HFFc6 (cell line): ENCODE data around the gene ARAF. TPM values are rescaled to one million over a fixed set of nuclear protein-coding genes. Genes with fewer than 3 reads are reported as not detected.

Experiments used
- DNase-seq: peaks from one replicate; pipeline ENCODE4 v3.0.0-alpha.2; 2018
- H3K27ac Mint-ChIP-seq: 2 replicates; pipeline ENCODE4 v1.8.0; 2020; ENCODE audit warnings: mild to moderate bottlenecking, mixed read lengths
- H3K27me3 Mint-ChIP-seq: 2 replicates; pipeline ENCODE4 v1.8.0; 2021; ENCODE audit warnings: mild to moderate bottlenecking, moderate library complexity, mixed read lengths; ENCODE audit not compliant: insufficient read depth
- H3K36me3 Mint-ChIP-seq: 2 replicates; pipeline ENCODE4 v1.8.0; 2021; ENCODE audit warnings: low read depth, mixed read lengths
- H3K4me1 Mint-ChIP-seq: 2 replicates; pipeline ENCODE4 v1.8.0; 2020; ENCODE audit warnings: low read depth, mixed read lengths
- H3K4me3 Mint-ChIP-seq: 2 replicates; pipeline ENCODE4 v1.8.0; 2020; ENCODE audit warnings: mild to moderate bottlenecking, moderate library complexity, mixed read lengths
- H3K9me3 Mint-ChIP-seq: 2 replicates; pipeline ENCODE4 v1.8.0; 2020; ENCODE audit warnings: mild to moderate bottlenecking, mixed read lengths
- total RNA-seq, 6 experiments: library from RNA; stranded (reverse); fragmentation: NEBNext Ultra II Directional; extraction: Animal tissue kit (Norgen Biotek cat#: 25700); gene quantifications; 2 replicates in 1 of 6; 3 replicates in 5 of 6; pipeline ENCODE4 v1.2.3, GENCODE V29; 2021
- TF ChIP-seq, protein P1 (sequence below): fragments of 200-600 bp; sonication (generic); IDR thresholded peaks from 2 replicates; pipeline ENCODE4 v1.5.0; 2021; ENCODE audit warnings: antibody characterized with exemption, mild to moderate bottlenecking

ARAF gene
- total RNA-seq, 6 experiments from 2014 or later = 68.8 to 80.7 (median 75.3) TPM

DNA sequence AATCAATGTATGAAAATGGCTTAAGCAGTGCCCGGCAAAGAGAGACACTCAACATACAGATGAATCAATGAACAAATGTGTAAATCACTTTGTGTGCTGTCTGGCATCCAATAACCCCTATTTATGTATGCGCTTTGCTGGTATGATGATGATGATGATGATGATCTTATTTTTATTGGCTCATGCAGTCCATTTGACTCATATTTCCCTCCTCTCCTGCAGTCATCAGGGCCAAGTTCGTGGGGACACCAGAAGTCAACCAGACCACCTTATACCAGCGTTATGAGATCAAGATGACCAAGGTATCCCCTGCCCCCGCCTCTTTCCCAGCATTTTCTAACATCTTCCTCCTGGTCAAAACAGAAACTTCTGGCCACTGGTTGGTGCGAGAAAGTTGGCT is 23.7 kb downstream of the ARAF start:
- H3K9me3 Mint-ChIP-seq = no peaks in the 10 kb centered on the region
- TF ChIP-seq, protein P1, sequence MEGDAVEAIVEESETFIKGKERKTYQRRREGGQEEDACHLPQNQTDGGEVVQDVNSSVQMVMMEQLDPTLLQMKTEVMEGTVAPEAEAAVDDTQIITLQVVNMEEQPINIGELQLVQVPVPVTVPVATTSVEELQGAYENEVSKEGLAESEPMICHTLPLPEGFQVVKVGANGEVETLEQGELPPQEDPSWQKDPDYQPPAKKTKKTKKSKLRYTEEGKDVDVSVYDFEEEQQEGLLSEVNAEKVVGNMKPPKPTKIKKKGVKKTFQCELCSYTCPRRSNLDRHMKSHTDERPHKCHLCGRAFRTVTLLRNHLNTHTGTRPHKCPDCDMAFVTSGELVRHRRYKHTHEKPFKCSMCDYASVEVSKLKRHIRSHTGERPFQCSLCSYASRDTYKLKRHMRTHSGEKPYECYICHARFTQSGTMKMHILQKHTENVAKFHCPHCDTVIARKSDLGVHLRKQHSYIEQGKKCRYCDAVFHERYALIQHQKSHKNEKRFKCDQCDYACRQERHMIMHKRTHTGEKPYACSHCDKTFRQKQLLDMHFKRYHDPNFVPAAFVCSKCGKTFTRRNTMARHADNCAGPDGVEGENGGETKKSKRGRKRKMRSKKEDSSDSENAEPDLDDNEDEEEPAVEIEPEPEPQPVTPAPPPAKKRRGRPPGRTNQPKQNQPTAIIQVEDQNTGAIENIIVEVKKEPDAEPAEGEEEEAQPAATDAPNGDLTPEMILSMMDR = no peak
- peaks cover 4% of the 10 kb centered on the region for H3K27me3 Mint-ChIP-seq
- peaks cover 13% of the 10 kb centered on the region for H3K36me3 Mint-ChIP-seq
- peak overlapping the region; percentile 90 for H3K4me3 Mint-ChIP-seq
- H3K4me1 Mint-ChIP-seq = peaks cover 35% of the 10 kb centered on the region
- no peak overlapping the region for H3K27ac Mint-ChIP-seq
- no peak for DNase-seq

DNA sequence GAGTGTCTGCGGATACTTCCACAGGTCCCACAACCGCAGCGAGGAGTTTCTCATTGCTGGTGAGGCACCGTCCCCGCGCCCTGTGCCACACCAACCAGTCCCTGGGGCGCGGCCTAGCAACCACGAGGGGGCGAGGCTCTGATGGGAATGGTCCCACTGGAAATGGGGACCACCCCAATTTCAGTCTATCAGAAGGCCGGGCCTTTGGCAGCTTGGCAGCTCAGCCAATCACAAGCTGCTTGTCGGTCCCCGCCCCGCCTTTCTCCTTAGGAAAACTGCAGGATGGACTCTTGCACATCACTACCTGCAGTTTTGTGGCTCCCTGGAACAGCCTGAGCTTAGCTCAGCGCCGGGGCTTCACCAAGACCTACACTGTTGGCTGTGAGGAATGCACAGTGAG is 24.3 kb downstream of the ARAF start:
- no peak overlapping the region for H3K27ac Mint-ChIP-seq
- H3K36me3 Mint-ChIP-seq = peaks cover 13% of the 10 kb centered on the region
- peaks cover 7% of the 10 kb centered on the region for H3K27me3 Mint-ChIP-seq
- TF ChIP-seq, protein P1 = no peak
- H3K4me1 Mint-ChIP-seq = peaks cover 31% of the 10 kb centered on the region
- H3K9me3 Mint-ChIP-seq = no peaks in the 10 kb centered on the region
- DNase-seq = no peak
- no peak overlapping the region for H3K4me3 Mint-ChIP-seq

DNA sequence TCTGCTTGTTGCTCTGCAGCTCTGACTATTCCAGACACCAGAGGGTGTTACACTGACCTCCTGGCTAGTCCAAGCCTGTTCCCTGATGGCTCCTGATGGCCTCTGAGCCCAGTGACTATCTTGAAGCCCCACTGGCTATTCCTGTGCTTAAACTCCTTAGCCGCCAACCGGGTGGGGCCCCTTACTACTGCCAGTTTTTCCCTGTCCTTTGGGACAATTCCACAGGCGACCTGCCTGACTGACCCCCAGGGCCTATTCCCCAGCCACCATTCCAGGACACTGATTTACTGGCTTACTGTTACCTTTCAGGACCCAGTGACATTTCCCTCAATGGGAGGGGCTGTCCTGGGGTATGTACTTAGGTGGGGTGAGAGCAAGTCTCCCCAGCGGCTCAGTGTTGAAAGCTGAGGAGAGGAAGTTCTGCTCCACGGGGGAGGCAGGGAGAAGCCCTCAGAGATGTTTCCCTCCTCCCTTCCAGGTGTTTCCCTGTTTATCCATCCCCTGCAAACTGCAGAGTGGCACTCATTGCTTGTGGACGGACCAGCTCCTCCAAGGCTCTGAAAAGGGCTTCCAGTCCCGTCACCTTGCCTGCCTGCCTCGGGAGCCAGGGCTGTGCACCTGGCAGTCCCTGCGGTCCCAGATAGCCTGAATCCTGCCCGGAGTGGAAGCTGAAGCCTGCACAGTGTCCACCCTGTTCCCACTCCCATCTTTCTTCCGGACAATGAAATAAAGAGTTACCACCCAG is 25.2 kb downstream of the ARAF start:
- Mint-ChIP-seq H3K4me3 (no peak overlapping the region; the same call in 1 of the 2 replicates), H3K4me1 (peaks cover 31% of the 10 kb centered on the region), H3K36me3 (peaks cover 13% of the 10 kb centered on the region), H3K27me3 (peaks cover 8% of the 10 kb centered on the region), H3K27ac (no peak overlapping the region), H3K9me3 (no peaks in the 10 kb centered on the region)
- TF ChIP-seq, protein P1 = no peak
- DNase-seq = no peak

DNA sequence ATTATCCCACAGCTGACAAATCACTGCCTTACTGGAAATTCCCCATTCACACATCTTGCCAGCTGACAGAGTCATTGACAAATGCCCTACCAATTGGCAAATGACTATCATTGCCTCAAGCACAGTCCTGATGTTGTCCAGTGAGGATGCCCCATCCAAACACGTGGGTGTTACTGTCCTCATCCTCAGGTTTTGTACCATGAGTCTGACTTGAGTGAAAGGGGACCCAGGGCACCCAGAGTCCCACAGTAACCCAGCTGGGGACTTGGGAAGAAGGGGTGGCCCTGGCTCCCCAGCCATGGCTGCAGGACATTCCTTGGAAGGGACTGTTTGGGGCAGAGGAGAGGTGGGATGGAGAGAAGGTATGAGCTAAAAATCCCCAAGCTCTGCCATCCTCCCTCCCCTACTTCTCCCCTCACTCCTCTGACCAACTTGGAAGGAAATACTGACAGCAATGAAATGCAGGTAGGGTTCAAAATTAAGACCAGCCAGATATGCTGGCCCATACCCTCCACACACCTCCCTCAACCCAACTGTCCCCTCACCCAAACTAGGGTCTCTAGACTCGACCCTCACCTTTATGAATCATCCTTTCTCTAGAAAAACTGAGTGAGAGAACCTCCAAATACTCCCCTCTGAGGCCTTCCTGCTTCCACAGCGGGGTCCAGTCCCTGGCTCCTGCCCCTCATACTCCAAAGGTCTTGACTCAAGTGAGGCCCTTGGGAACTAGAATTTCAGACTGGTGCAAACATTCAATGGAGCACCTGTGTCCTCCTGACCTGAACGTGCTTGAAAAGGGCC is 26.3 kb downstream of the ARAF start:
- TF ChIP-seq, protein P1 = no peak
- no peak for DNase-seq
- H3K36me3 Mint-ChIP-seq = peaks cover 13% of the 10 kb centered on the region
- peaks cover 23% of the 10 kb centered on the region for H3K4me1 Mint-ChIP-seq
- peaks cover 6% of the 10 kb centered on the region for H3K27me3 Mint-ChIP-seq
- no peak overlapping the region for H3K4me3 Mint-ChIP-seq
- no peaks in the 10 kb centered on the region for H3K9me3 Mint-ChIP-seq
- no peak overlapping the region for H3K27ac Mint-ChIP-seq

DNA sequence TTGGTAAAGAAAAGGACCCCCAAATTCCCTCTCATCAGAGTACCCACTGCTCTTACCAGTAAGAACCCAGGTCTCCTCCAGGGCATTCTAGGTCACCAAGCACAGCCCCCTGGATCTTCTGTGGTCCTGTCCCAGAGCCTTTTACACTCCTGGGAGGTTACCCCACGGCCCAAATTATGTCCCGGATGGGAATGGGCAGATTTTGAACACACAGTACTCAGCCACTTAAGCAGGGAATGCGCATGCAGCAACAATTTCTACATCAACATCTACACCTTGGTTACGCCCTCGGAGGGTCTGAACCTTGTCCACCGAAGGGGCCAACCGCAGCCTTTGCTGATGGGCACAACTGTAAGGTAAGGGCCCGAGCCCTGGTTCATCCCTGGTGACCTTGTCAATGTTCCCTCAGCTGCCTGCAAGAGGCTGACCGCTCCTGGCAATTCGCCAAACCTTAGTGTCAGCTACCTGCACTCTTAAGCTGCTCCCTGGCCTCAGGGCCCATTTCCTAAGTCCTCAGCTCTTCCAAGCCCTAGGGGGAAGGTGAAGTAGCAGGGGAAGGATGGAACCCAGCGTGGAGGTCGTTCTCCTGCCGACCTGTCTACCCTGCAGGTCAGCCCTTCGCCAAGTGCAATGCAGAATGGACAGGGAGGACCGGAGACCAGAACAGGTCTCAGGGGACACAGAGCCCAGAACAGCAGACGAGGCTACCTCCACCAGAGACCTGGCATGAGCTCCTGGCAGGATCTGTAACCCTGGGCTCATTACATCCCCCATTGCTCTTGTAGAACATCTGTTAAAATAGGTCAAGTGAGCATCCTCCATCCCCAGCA is 27.1 kb downstream of the ARAF start:
- peaks cover 23% of the 10 kb centered on the region for H3K4me1 Mint-ChIP-seq
- H3K27ac Mint-ChIP-seq = no peak overlapping the region
- no peaks in the 10 kb centered on the region for H3K9me3 Mint-ChIP-seq
- TF ChIP-seq, protein P1 = no peak
- peaks cover 6% of the 10 kb centered on the region for H3K27me3 Mint-ChIP-seq
- H3K4me3 Mint-ChIP-seq = no peak overlapping the region
- DNase-seq = no peak
- peaks cover 13% of the 10 kb centered on the region for H3K36me3 Mint-ChIP-seq
